DND-41 (cell line): ENCODE results near the gene DYNLRB1.

ENCODE experiments used
- EZH2 ChIP-seq: IDR thresholded peaks from 3 replicates; pipeline ENCODE4 v1.6.1; 2012; ENCODE audit warnings: borderline replicate concordance, low read depth, mild to moderate bottlenecking, moderate library complexity, low read length, inconsistent platforms; ENCODE audit not compliant: severe bottlenecking
- TF ChIP-seq, protein P1 (sequence below): IDR thresholded peaks from 2 replicates; pipeline ENCODE4 v1.5.1; 2012; ENCODE audit warnings: borderline replicate concordance, low read length, moderate library complexity, mild to moderate bottlenecking; ENCODE audit not compliant: poor library complexity, severe bottlenecking; ENCODE audit errors: extremely low read depth

DNA sequence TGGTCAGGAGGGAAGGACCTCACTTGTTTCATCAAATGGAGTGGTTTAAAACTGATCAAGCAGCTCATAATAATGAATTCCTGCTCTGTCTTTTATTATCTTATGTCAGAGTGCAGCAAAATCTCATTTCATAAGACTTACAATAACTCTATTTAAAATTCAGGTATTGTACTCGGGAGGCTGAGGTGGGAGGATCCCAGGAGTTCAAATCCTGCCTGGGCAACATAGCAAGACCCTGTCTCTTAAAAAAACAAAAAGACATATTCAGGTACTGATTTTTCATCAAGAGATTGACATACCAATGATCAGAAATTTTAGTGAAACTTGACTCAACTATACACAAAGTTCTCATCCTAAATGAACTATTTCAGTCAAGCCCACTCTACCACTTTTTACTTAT, 5.6 kb upstream of the DYNLRB1 start:
- TF ChIP-seq, protein P1, sequence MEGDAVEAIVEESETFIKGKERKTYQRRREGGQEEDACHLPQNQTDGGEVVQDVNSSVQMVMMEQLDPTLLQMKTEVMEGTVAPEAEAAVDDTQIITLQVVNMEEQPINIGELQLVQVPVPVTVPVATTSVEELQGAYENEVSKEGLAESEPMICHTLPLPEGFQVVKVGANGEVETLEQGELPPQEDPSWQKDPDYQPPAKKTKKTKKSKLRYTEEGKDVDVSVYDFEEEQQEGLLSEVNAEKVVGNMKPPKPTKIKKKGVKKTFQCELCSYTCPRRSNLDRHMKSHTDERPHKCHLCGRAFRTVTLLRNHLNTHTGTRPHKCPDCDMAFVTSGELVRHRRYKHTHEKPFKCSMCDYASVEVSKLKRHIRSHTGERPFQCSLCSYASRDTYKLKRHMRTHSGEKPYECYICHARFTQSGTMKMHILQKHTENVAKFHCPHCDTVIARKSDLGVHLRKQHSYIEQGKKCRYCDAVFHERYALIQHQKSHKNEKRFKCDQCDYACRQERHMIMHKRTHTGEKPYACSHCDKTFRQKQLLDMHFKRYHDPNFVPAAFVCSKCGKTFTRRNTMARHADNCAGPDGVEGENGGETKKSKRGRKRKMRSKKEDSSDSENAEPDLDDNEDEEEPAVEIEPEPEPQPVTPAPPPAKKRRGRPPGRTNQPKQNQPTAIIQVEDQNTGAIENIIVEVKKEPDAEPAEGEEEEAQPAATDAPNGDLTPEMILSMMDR = no peak
- TF ChIP-seq EZH2 = no peak
